ENCODE results near the gene MAML2. TPM values are rescaled to one million over a fixed set of nuclear protein-coding genes. Genes with fewer than 3 reads are reported as not detected.

Gene MAML2
- total RNA-seq, 2 experiments from 2014 or later = 0.15 to 1.0 TPM

- H4K20me1 ChIP-seq (ENCODE audit: insufficient read depth, low read length) = no peaks in the 10 kb centered on the region
- H3K36me3 ChIP-seq (ENCODE audit: insufficient read depth, low read length) = no peaks in the 10 kb centered on the region
- H3K4me2 ChIP-seq (ENCODE audit: low read length) = no peak overlapping the region
- no peak overlapping the region for H3K4me3 ChIP-seq (ENCODE audit: low read depth, low read length, poor library complexity, severe bottlenecking)
- ChIA-PET CTCF (ENCODE audit: unreplicated experiment) (no interaction called here), POLR2A (no interaction called here)
- H3K27ac ChIP-seq (ENCODE audit: low read depth, low read length, poor library complexity, severe bottlenecking) = no peak overlapping the region
- BruUV-seq (replicated peaks) = no TSS peak
- H3K9me3 ChIP-seq (ENCODE audit: low read length) = no peaks in the 10 kb centered on the region
- no peak overlapping the region for H2AFZ ChIP-seq (ENCODE audit: low read length)
- H3K4me1 ChIP-seq (ENCODE audit: insufficient read depth, low read length, poor library complexity, severe bottlenecking) = no peaks in the 10 kb centered on the region
- no peak for TF ChIP-seq EZH2phosphoT487 (IDR thresholded peaks at IDR 0.05; ENCODE audit: borderline replicate concordance, low read depth, low read length)
- TF ChIP-seq CTCF (conservative IDR thresholded peaks at IDR 0.05; ENCODE audit: low read length) = no peak
- H3K9me2 ChIP-seq (ENCODE audit: insufficient read depth, low read length) = no peaks in the 10 kb centered on the region
- intact Hi-C loops (cut with micrococcal nuclease; ENCODE audit: unreplicated experiment) = no loop called here
- no peaks in the 10 kb centered on the region for H3K79me2 ChIP-seq (ENCODE audit: insufficient read depth, low read depth, low read length)
- DNase-seq (ENCODE audit: low spot score) = no peak
Measured at GRCh38 chr11:96309016-96309642, 33.9 kb downstream of the MAML2 start.

- Histone ChIP-seq H3K4me1 (ENCODE audit: insufficient read depth, low read length, poor library complexity, severe bottlenecking) (no peaks in the 10 kb centered on the region), H3K4me3 (ENCODE audit: low read depth, low read length, poor library complexity, severe bottlenecking) (no peak overlapping the region), H3K36me3 (ENCODE audit: insufficient read depth, low read length) (no peaks in the 10 kb centered on the region), H4K20me1 (ENCODE audit: insufficient read depth, low read length) (no peaks in the 10 kb centered on the region), H3K9me2 (ENCODE audit: insufficient read depth, low read length) (no peaks in the 10 kb centered on the region), H3K4me2 (ENCODE audit: low read length) (no peak overlapping the region), H3K9me3 (ENCODE audit: low read length) (no peaks in the 10 kb centered on the region), H3K27ac (ENCODE audit: low read depth, low read length, poor library complexity, severe bottlenecking) (no peak overlapping the region), H3K79me2 (ENCODE audit: insufficient read depth, low read depth, low read length) (no peaks in the 10 kb centered on the region), H2AFZ (ENCODE audit: low read length) (no peak overlapping the region)
- CTCF ChIA-PET (ENCODE audit: unreplicated experiment) = interaction anchor here (0.5 kb wide), 1 partner anchor 42 kb away, joined by 6 read pairs; no protein-coding TSS in a partner anchor
- POLR2A ChIA-PET = no interaction called here
- no TSS peak for BruUV-seq (replicated peaks)
- TF ChIP-seq CTCF (conservative IDR thresholded peaks at IDR 0.05; ENCODE audit: low read length) = no peak
- no peak for TF ChIP-seq EZH2phosphoT487 (IDR thresholded peaks at IDR 0.05; ENCODE audit: borderline replicate concordance, low read depth, low read length)
- DNase-seq (ENCODE audit: low spot score) = no peak
- intact Hi-C loops (cut with micrococcal nuclease; ENCODE audit: unreplicated experiment) = no loop called here
Measured at GRCh38 chr11:96307776-96308140, 35.2 kb downstream of the MAML2 start.

- no TSS peak for BruUV-seq (replicated peaks)
- Histone ChIP-seq H3K4me2 (ENCODE audit: low read length) (no peak overlapping the region), H3K9me3 (ENCODE audit: low read length) (no peaks in the 10 kb centered on the region), H3K27ac (ENCODE audit: low read depth, low read length, poor library complexity, severe bottlenecking) (no peak overlapping the region), H4K20me1 (ENCODE audit: insufficient read depth, low read length) (no peaks in the 10 kb centered on the region), H2AFZ (ENCODE audit: low read length) (no peak overlapping the region), H3K4me3 (ENCODE audit: low read depth, low read length, poor library complexity, severe bottlenecking) (no peak overlapping the region), H3K4me1 (ENCODE audit: insufficient read depth, low read length, poor library complexity, severe bottlenecking) (no peaks in the 10 kb centered on the region), H3K9me2 (ENCODE audit: insufficient read depth, low read length) (no peaks in the 10 kb centered on the region), H3K79me2 (ENCODE audit: insufficient read depth, low read depth, low read length) (no peaks in the 10 kb centered on the region), H3K36me3 (ENCODE audit: insufficient read depth, low read length) (no peaks in the 10 kb centered on the region)
- no peak for DNase-seq (ENCODE audit: low spot score)
- POLR2A ChIA-PET = no interaction called here
- intact Hi-C loops (cut with micrococcal nuclease; ENCODE audit: unreplicated experiment) = no loop called here
- CTCF ChIA-PET (ENCODE audit: unreplicated experiment) = interaction anchor here (0.5 kb wide), 1 partner anchor 41 kb away, joined by 6 read pairs; no protein-coding TSS in a partner anchor
- no peak for TF ChIP-seq CTCF (conservative IDR thresholded peaks at IDR 0.05; ENCODE audit: low read length)
Measured at GRCh38 chr11:96306933-96307775, 35.8 kb downstream of the MAML2 start.
